Measurements from ENCODE around the gene TSPAN15. TPM values are rescaled to one million over a fixed set of nuclear protein-coding genes. Genes with fewer than 3 reads are reported as not detected.

TSPAN15 gene
- total RNA-seq, 2 donors from 2014 or later = 4.7 to 9.9 TPM

DNA sequence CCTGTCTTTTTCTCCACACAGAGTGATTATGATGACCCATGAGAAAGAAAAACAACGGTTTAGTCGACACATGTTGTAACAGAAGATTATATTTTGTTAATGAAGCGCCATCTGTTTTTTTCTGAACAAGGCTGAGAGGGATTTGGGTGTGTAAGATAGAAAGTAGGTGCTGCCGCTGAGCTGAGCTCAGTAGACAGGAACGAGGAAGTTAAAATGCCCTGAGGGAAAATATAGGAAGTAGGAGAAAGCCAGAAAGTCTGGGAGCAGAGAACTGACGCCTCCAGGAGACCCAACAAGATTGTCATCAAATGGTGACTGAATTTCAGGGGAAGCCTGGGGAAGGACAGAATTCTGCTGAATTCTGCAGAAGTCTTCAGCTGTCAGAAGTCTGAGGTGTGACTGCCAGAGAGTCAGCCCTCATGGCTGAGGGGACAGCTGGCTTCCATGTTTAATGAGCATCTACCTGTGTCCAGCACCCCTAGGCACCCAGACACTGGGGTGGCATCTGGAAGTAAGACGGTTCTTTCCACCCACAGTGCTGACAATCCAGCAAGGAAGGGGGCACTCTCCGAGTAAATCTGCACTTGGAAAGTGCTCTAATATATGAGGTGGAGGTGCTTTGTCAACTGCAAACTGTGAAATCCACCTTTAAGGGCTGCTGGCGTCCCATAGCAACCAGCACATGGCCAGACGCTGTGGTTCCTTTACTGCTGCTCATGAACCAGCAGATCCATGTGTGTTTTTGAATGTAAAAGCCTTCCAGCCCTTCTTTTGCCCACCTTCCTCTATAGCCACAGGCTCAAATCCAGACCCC is 12.5 kb upstream of the TSPAN15 start:
- no peak for ATAC-seq (ENCODE audit: insufficient number of reproducible peaks, low FRiP score, low read depth)
- no peaks in the 10 kb centered on the region for H3K27me3 ChIP-seq (replicated peaks; ENCODE audit: insufficient read depth)
- H3K4me3 ChIP-seq = no peak overlapping the region
- DNase-seq (ENCODE audit: low spot score) = no peak
- TF ChIP-seq, protein P1, sequence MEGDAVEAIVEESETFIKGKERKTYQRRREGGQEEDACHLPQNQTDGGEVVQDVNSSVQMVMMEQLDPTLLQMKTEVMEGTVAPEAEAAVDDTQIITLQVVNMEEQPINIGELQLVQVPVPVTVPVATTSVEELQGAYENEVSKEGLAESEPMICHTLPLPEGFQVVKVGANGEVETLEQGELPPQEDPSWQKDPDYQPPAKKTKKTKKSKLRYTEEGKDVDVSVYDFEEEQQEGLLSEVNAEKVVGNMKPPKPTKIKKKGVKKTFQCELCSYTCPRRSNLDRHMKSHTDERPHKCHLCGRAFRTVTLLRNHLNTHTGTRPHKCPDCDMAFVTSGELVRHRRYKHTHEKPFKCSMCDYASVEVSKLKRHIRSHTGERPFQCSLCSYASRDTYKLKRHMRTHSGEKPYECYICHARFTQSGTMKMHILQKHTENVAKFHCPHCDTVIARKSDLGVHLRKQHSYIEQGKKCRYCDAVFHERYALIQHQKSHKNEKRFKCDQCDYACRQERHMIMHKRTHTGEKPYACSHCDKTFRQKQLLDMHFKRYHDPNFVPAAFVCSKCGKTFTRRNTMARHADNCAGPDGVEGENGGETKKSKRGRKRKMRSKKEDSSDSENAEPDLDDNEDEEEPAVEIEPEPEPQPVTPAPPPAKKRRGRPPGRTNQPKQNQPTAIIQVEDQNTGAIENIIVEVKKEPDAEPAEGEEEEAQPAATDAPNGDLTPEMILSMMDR (IDR thresholded peaks at IDR 0.05) = no peak
- no peaks in the 10 kb centered on the region for H3K36me3 ChIP-seq
- H3K4me1 ChIP-seq (ENCODE audit: control insufficient read depth in 1 of 2, low read depth in 2 of 2) = peaks cover 3 to 15% of the 10 kb centered on the region in 2 donors
- no peak overlapping the region for H3K27ac ChIP-seq
- no peaks in the 10 kb centered on the region for H3K9me3 ChIP-seq

DNA sequence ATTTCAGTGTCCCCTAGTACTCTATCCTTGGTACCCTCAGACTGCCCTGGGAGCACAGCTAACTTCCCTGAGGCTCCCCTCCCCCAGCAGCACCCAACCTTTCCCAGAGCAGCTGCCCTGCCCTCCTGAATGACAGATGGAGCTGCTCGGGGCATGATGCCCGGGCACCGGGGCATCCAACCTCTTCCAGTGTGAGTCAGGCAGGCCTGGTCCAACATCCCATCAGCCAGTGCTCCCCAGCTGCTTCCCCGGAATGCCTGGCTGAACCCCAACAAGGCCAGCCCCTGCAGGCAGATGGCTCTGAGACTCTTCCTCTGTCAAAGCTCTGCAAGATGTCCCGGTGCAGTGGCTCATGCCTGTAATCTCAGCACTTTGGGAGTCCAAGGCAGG is 11.9 kb upstream of the TSPAN15 start:
- DNase-seq (ENCODE audit: low spot score) (no peak), ATAC-seq (ENCODE audit: insufficient number of reproducible peaks, low FRiP score, low read depth) (no peak)
- no peak overlapping the region for H3K27ac ChIP-seq
- peaks cover 3 to 15% of the 10 kb centered on the region in 2 donors for H3K4me1 ChIP-seq (ENCODE audit: control insufficient read depth in 1 of 2, low read depth in 2 of 2)
- no peaks in the 10 kb centered on the region for H3K36me3 ChIP-seq
- H3K4me3 ChIP-seq = no peak overlapping the region
- no peaks in the 10 kb centered on the region for H3K9me3 ChIP-seq
- no peaks in the 10 kb centered on the region for H3K27me3 ChIP-seq (replicated peaks; ENCODE audit: insufficient read depth)
- TF ChIP-seq, protein P1 (IDR thresholded peaks at IDR 0.05) = no peak

GRCh38 chr10:69439813-69440506 is 11.3 kb upstream of the TSPAN15 start:
- Histone ChIP-seq H3K4me1 (ENCODE audit: control insufficient read depth in 1 of 2, low read depth in 2 of 2) (peaks cover 3 to 15% of the 10 kb centered on the region in 2 donors), H3K27ac (no peak overlapping the region), H3K36me3 (no peaks in the 10 kb centered on the region), H3K4me3 (no peak overlapping the region), H3K9me3 (no peaks in the 10 kb centered on the region), H3K27me3 (replicated peaks; ENCODE audit: insufficient read depth) (no peaks in the 10 kb centered on the region)
- DNase-seq (ENCODE audit: low spot score) (no peak), ATAC-seq (ENCODE audit: insufficient number of reproducible peaks, low FRiP score, low read depth) (no peak)
- TF ChIP-seq, protein P1 (IDR thresholded peaks at IDR 0.05) = no peak

DNA sequence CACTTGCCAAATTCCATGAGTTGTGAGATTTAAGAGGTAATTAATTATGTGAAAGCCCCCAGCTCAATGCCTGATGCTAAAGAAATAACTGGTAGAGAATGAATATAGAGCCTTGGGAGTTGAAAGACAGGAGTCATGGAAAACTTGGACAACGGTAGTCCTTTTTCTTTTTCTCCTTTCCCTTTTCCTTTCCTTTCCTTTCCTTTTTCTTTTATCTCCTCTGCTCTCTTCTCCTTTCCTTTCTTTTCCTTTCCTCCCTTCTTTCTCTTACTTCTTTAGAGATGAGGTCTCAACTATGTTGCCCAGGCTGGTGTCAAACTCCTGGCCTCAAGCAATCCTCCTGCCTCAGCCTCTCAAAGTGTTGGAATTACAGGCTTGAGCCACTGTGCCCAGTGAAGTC is 7.9 kb upstream of the TSPAN15 start:
- Histone ChIP-seq H3K27me3 (replicated peaks; ENCODE audit: insufficient read depth) (no peaks in the 10 kb centered on the region), H3K4me3 (no peak overlapping the region), H3K36me3 (no peaks in the 10 kb centered on the region), H3K27ac (no peak overlapping the region), H3K4me1 (ENCODE audit: control insufficient read depth in 1 of 2, low read depth in 2 of 2) (peaks cover 3 to 14% of the 10 kb centered on the region in 2 donors), H3K9me3 (no peaks in the 10 kb centered on the region)
- TF ChIP-seq, protein P1 (IDR thresholded peaks at IDR 0.05) = no peak
- ATAC-seq (ENCODE audit: insufficient number of reproducible peaks, low FRiP score, low read depth) (no peak), DNase-seq (ENCODE audit: low spot score) (no peak)

DNA sequence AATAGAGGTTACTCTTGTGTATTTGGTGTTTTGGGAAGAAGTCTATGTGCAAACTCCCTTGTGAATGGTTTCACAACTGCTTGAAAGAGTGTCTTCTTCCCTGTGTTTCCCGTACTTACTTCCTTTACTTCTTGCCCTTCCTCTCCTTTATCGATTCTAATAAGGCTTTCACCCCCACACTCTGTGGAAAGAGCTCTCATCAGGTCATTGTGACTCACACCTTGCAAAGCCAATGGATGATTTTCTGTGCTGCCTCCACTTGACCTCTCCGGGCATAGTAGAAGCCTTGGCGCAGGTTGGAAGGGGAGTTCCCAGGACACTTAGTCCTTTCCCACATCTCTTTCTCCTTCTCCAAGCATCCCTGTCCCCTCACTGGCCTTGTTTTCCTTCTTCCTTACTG is 6.2 kb upstream of the TSPAN15 start:
- DNase-seq (ENCODE audit: low spot score) = no peak
- no peak overlapping the region for H3K27ac ChIP-seq
- no peak for ATAC-seq (ENCODE audit: insufficient number of reproducible peaks, low FRiP score, low read depth)
- peaks cover 0 to 1% of the 10 kb centered on the region in 2 donors for H3K4me1 ChIP-seq (ENCODE audit: control insufficient read depth in 1 of 2, low read depth in 2 of 2)
- H3K27me3 ChIP-seq (replicated peaks; ENCODE audit: insufficient read depth) = no peaks in the 10 kb centered on the region
- no peaks in the 10 kb centered on the region for H3K36me3 ChIP-seq
- TF ChIP-seq, protein P1 (IDR thresholded peaks at IDR 0.05) = no peak
- H3K9me3 ChIP-seq = no peaks in the 10 kb centered on the region
- no peak overlapping the region for H3K4me3 ChIP-seq
